Loucy (cell line): Measurements from ENCODE around the gene MC2R.

Experiments
- EZH2phosphoT487 ChIP-seq: fragments of 200-600 bp; IDR thresholded peaks from 2 replicates; pipeline ENCODE4 v1.6.1; 2018; ENCODE audit warnings: antibody characterized with exemption, mild to moderate bottlenecking, moderate library complexity, borderline replicate concordance
- TF ChIP-seq, protein P1 (sequence below): fragments of 200-600 bp; sonication (generic); conservative IDR thresholded peaks from 2 replicates; pipeline ENCODE4 v1.5.1; 2014; ENCODE audit warnings: mild to moderate bottlenecking, antibody characterized with exemption, low read length

DNA sequence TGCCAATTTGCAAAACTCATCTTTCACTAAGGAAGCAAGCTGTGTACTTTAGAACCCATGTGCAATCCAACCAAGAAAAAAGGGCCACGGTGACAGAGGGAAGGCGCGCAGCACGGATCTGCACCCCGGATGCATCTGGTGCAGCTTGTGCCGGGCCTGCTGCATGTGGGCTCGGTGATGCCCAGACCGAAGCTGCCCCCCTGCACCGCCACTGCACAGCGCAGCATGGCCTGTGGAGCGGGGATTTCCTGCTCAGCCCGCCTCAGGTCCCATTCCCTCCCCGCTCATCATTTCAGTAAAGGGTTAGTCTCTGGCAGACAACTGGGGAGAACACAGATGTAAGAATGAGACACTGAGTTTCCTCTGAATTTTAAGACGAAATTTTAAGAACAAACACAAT is 43.0 kb downstream of the MC2R start:
- TF ChIP-seq, protein P1, sequence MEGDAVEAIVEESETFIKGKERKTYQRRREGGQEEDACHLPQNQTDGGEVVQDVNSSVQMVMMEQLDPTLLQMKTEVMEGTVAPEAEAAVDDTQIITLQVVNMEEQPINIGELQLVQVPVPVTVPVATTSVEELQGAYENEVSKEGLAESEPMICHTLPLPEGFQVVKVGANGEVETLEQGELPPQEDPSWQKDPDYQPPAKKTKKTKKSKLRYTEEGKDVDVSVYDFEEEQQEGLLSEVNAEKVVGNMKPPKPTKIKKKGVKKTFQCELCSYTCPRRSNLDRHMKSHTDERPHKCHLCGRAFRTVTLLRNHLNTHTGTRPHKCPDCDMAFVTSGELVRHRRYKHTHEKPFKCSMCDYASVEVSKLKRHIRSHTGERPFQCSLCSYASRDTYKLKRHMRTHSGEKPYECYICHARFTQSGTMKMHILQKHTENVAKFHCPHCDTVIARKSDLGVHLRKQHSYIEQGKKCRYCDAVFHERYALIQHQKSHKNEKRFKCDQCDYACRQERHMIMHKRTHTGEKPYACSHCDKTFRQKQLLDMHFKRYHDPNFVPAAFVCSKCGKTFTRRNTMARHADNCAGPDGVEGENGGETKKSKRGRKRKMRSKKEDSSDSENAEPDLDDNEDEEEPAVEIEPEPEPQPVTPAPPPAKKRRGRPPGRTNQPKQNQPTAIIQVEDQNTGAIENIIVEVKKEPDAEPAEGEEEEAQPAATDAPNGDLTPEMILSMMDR, result no peak
- TF ChIP-seq EZH2phosphoT487, result no peak
